NCI-H2227 (cell line): ENCODE results near the gene ABHD6.
"Not testable (repeated sequence)": the region's sequence is repeated elsewhere in the genome, so short reads cannot be mapped to it uniquely, and the experiment has no call there.

Experiments used
- DNase-seq: peaks from one replicate; lab custom pipeline; 2025; ENCODE audit not compliant: unreplicated experiment; lab: John Stamatoyannopoulos, UW

Gene ABHD6

GRCh38 chr3:58207954-58208353 is 29.6 kb upstream of the ABHD6 start:
- no peak for DNase-seq

GRCh38 chr3:58209933-58210332 is 27.7 kb upstream of the ABHD6 start:
- no peak for DNase-seq

- DNase-seq, result no peak
Measured at GRCh38 chr3:58210761-58211460, 26.7 kb upstream of the ABHD6 start, which contains the start of gene DNASE1L3. DNASE1L3 (minus strand) TSS chr3:58210972; CDS start chr3:58210906, 66 bp downstream.

GRCh38 chr3:58214484-58215316 is 22.9 kb upstream of the ABHD6 start:
- DNase-seq, result no peak

GRCh38 chr3:58215317-58216025 is 22.1 kb upstream of the ABHD6 start:
- peak; percentile 7 for DNase-seq

GRCh38 chr3:58216496-58217195 is 20.9 kb upstream of the ABHD6 start:
- no peak for DNase-seq

GRCh38 chr3:58217209-58217811 is 20.3 kb upstream of the ABHD6 start:
- peak; percentile 62 for DNase-seq

- DNase-seq, result no peak
Measured at GRCh38 chr3:58218904-58219303, 18.7 kb upstream of the ABHD6 start.

GRCh38 chr3:58222161-58222724 is 15.3 kb upstream of the ABHD6 start:
- no peak for DNase-seq

- no peak for DNase-seq
Measured at GRCh38 chr3:58223855-58224254, 13.7 kb upstream of the ABHD6 start.

- not testable (repeated sequence) for DNase-seq
Measured at GRCh38 chr3:58227933-58228332, 9.7 kb upstream of the ABHD6 start.

- DNase-seq, result no peak
Measured at GRCh38 chr3:58230876-58231552, 6.6 kb upstream of the ABHD6 start.

GRCh38 chr3:58231666-58232065 is 5.9 kb upstream of the ABHD6 start:
- no peak for DNase-seq

- DNase-seq, result no peak
Measured at GRCh38 chr3:58234516-58234931, 3.1 kb upstream of the ABHD6 start.

- no peak for DNase-seq
Measured at GRCh38 chr3:58235970-58236369, 1.6 kb upstream of the ABHD6 start.

- DNase-seq, result peak; percentile 51
Measured at GRCh38 chr3:58236527-58237237, 910 bp upstream of the ABHD6 start.

GRCh38 chr3:58237941-58238681 is 519 bp downstream of the ABHD6 start:
- DNase-seq, result peak; percentile 48

GRCh38 chr3:58238830-58239229 is 1.2 kb downstream of the ABHD6 start:
- DNase-seq, result no peak
